HepG2 (cell line): Measurements from ENCODE around the gene RNU1-2. TPM values are rescaled to one million over a fixed set of nuclear protein-coding genes. Genes with fewer than 3 reads are reported as not detected.

Experiments used
- DMTF1 ChIP-seq: sonication (generic); formaldehyde crosslinking; IDR thresholded peaks from 2 replicates; pipeline ENCODE4 v1.4.0; 2020; ENCODE audit warnings: mild to moderate bottlenecking, missing genetic modification reagents
- FOXC1 ChIP-seq: sonication (generic); formaldehyde crosslinking; IDR thresholded peaks from 2 replicates; pipeline ENCODE4 v1.8.0; 2022; ENCODE audit warnings: mild to moderate bottlenecking, missing genetic modification reagents, borderline replicate concordance
- HNF1A ChIP-seq, 2 experiments: sonication (generic) in 1 of 2; formaldehyde crosslinking in 1 of 2; IDR thresholded peaks; 2 replicates each; pipeline versions ENCODE4 v1.4.0 to v1.6.1; 2016 to 2020; ENCODE audit warnings: borderline replicate concordance in 1 of 2, low read depth in 1 of 2, mild to moderate bottlenecking in 1 of 2, missing genetic modification reagents in 1 of 2
- HOXA9 ChIP-seq: sonication (generic); formaldehyde crosslinking; IDR thresholded peaks from 2 replicates; pipeline ENCODE4 v1.8.1; 2022; ENCODE audit warnings: missing genetic modification reagents, mild to moderate bottlenecking, moderate library complexity, borderline replicate concordance
- IKZF5 ChIP-seq: IDR thresholded peaks from 2 replicates; pipeline ENCODE4 v1.6.1; 2018; ENCODE audit warnings: missing genetic modification reagents, mild to moderate bottlenecking, missing compliant biosample characterization
- NFIB ChIP-seq: sonication (generic); formaldehyde crosslinking; IDR thresholded peaks from 2 replicates; pipeline ENCODE4 v1.9.0; 2021; ENCODE audit warnings: missing genetic modification reagents, mild to moderate bottlenecking, borderline replicate concordance
- SP2 ChIP-seq: sonication (generic); formaldehyde crosslinking; IDR thresholded peaks from 2 replicates; pipeline ENCODE4 v1.5.1; 2020; ENCODE audit warnings: mild to moderate bottlenecking, missing genetic modification reagents
- SRY ChIP-seq: sonication (generic); formaldehyde crosslinking; IDR thresholded peaks from 2 replicates; pipeline ENCODE4 v1.8.0; 2022; ENCODE audit warnings: mild to moderate bottlenecking, missing genetic modification reagents
- ZBTB20 ChIP-seq: sonication (generic); formaldehyde crosslinking; IDR thresholded peaks from 2 replicates; pipeline ENCODE4 v1.8.1; 2023; ENCODE audit warnings: missing genetic modification reagents, low read depth, mild to moderate bottlenecking, borderline replicate concordance
- ZBTB3 ChIP-seq: sonication (generic); formaldehyde crosslinking; IDR thresholded peaks from 2 replicates; pipeline ENCODE4 v1.4.0; 2020; ENCODE audit warnings: low read depth, mild to moderate bottlenecking, moderate library complexity, missing genetic modification reagents, borderline replicate concordance
- ZFYVE20 ChIP-seq: sonication (generic); formaldehyde crosslinking; IDR thresholded peaks from 2 replicates; pipeline ENCODE4 v1.8.0; 2023; ENCODE audit warnings: low read depth, mild to moderate bottlenecking, moderate library complexity, missing genetic modification reagents, borderline replicate concordance
- ZNF546 ChIP-seq: sonication (generic); formaldehyde crosslinking; conservative IDR thresholded peaks from 2 replicates; pipeline ENCODE4 v1.8.1; 2023; ENCODE audit warnings: mild to moderate bottlenecking, missing genetic modification reagents
- ZSCAN9 ChIP-seq: IDR thresholded peaks from 2 replicates; pipeline ENCODE4 v1.6.1; 2016; ENCODE audit warnings: borderline replicate concordance
- polyA plus RNA-seq, 8 experiments: library from polyadenylated mRNA; depleted of rRNA in 3 of 8; stranded (reverse) in 7 of 8; unstranded in 1 of 8; fragments of >200 nt; fragmentation: Illumina TruSeq in 4 of 8; extraction: Trizol in 4 of 8; gene quantifications; 2 replicates each; pipeline versions ENCODE4 v1.2.1 to v1.2.3, GENCODE V29; 2011 to 2016; ENCODE audit warnings: low read depth in 4 of 8, missing spikeins in 1 of 8, mixed read lengths in 1 of 8; ENCODE audit not compliant: insufficient read depth in 1 of 8
- total RNA-seq, 5 experiments: library from RNA; depleted of rRNA; stranded (reverse); fragments of >200 nt; fragmentation: Illumina TruSeq; extraction: Trizol; gene quantifications; 2 replicates each; pipeline ENCODE4 v1.2.3, GENCODE V29; 2016; ENCODE audit warnings: low read depth in 1 of 5
- TF ChIP-seq, protein P1 (sequence below): sonication (generic); formaldehyde crosslinking; IDR thresholded peaks from 2 replicates; pipeline ENCODE4 v1.4.0; 2020; ENCODE audit warnings: missing genetic modification reagents, borderline replicate concordance

Gene RNU1-2
- total and polyA plus RNA-seq, 2 of the 13 experiments (the other 11 are each of a cell fraction or from before 2014, with no cell fraction given) = under 0.01 to 11,018 TPM

DNA sequence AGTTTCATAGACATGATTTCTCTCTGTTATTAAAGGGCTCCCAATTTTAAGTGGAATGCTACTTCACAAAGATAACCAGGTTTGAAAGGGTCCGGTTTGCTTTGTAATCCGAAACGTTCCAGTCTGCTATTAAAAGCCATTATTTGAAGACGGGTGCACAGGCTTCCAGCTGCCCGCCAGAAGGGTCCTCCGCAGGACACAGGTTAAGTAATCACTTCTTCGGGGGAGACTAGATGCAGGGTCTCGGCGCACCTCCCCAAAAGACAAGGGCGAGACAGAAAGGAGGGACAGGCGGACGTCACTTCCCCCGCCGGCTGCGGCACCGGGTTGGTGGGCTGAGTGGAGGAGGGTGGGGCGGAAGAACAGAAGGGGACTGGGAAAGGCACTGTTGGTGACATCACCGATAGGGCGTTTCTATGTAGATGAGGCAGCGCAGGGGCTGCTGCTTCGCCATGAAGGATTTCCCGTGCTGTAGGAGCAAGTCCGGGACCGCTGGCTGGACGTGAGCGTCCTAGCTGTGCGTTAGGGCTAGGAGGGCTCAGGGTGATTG is 8.9 kb downstream of the RNU1-2 start (continued):
- no peak for TF ChIP-seq IKZF5 (CRISPR knock-in tag)
- TF ChIP-seq ZSCAN9 (CRISPR knock-in tag) = no peak
- TF ChIP-seq ZNF546 = no peak
- 0 out of 2 replicates have a peak, but pooled peaks have one; percentile 24 for TF ChIP-seq DMTF1 (CRISPR knock-in tag)
- TF ChIP-seq, protein P1, sequence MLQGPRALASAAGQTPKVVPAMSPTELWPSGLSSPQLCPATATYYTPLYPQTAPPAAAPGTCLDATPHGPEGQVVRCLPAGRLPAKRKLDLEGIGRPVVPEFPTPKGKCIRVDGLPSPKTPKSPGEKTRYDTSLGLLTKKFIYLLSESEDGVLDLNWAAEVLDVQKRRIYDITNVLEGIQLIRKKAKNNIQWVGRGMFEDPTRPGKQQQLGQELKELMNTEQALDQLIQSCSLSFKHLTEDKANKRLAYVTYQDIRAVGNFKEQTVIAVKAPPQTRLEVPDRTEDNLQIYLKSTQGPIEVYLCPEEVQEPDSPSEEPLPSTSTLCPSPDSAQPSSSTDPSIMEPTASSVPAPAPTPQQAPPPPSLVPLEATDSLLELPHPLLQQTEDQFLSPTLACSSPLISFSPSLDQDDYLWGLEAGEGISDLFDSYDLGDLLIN = no peak
- no peak for TF ChIP-seq ZFYVE20 (CRISPR knock-in tag)
- no peak for TF ChIP-seq HOXA9
- no peak for TF ChIP-seq NFIB (CRISPR knock-in tag)
- no peak for TF ChIP-seq ZBTB20 (CRISPR knock-in tag)
- TF ChIP-seq FOXC1 (CRISPR knock-in tag) = 0 out of 2 replicates have a peak, but pooled peaks have one; percentile 10
- peak; percentile 87 for TF ChIP-seq SP2 (CRISPR knock-in tag)
- no peak for TF ChIP-seq HNF1A (IDR thresholded peaks at IDR 0.05; ENCODE audit: low read depth)
- no peak for TF ChIP-seq HNF1A (CRISPR knock-in tag; IDR thresholded peaks at IDR 0.05; ENCODE audit: borderline replicate concordance)
- TF ChIP-seq ZBTB3 (CRISPR knock-in tag) = no peak
- 0 out of 2 replicates have a peak, but pooled peaks have one; percentile 1 for TF ChIP-seq SRY (CRISPR knock-in tag)
